Putamen (tissue), 1 donor: ENCODE data around the gene SULT1A4.
"Not testable (repeated sequence)": the region's sequence is repeated elsewhere in the genome, so short reads cannot be mapped to it uniquely, and the experiment has no call there.

Experiments used
- DNase-seq: peaks from one replicate; pipeline ENCODE4 v3.0.0-alpha.2; 2016; ENCODE audit warnings: low spot score

Gene SULT1A4

DNA sequence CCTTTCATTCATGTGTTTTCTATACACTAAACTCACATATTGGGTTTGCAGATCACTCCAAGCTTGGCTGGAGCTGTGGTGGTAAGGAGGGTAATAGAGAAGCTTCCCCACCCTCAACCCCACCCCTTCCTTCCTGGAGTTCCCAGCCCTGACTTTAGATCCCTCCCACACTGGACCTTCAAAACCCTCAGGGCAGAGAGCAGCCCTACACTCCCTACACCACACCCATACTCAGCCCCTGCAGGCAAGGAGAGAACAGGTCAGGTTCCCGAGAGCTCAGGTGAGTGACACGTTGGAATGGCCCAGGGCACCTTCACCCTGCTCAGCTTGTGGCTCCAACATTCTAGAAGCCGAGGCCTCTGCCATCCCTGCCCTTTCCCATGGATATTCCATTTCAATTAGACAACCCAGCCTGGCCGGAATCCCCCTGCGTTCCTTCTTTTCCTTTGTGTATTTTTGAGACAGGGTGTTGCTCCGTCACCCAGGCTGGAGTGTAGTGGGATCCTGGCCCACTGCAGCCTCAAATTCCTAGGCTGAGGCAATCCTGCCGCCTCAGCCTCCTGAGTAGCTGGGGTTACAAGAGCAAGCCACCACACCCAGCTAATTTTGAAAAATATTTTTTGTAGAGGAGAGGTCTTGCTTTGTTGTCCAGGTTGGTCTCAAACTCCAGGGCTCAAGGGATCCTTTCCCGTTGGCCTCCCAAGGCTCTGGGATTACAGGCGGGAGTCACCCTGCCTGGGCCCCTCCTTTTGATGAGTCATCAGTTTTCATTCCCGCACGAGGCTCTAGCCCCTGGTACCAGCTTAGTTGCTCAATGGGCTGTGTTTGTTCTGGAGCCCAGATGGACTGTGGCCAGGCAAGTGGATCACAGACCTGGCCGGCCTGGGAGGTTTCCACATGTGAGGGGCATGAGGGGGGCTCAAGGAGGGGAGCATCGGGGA, at the start of gene SULT1A4:
TSS of gene SULT1A4 (plus strand) at position 208 of the 941 bp plus-strand sequence. CDS start 1,473 bp downstream, outside the sequence.
- DNase-seq = not testable (repeated sequence)

DNA sequence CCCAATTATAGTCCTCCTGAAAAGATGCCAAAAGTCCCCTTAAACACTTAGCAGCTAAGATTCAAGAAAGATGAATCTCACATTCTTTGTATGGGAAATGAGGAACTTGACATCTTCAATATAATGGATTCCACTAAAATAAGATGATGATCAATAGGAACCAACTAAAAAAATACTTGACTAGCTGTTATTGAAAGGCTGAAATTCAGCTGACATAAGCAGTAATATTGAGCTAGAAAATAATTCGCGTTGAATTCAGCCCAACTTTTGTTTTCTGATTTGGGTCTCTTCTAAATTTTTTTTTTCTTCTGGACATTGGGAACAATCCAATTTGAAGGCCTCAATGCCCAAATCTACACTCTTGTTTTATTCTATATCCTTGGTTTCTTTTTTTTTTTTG, 36.1 kb upstream of the SULT1A4 start:
- DNase-seq = not testable (repeated sequence)

- not testable (repeated sequence) for DNase-seq
Observed at GRCh38 chr16:29425390-29425789, 34.3 kb upstream of the SULT1A4 start.

DNA sequence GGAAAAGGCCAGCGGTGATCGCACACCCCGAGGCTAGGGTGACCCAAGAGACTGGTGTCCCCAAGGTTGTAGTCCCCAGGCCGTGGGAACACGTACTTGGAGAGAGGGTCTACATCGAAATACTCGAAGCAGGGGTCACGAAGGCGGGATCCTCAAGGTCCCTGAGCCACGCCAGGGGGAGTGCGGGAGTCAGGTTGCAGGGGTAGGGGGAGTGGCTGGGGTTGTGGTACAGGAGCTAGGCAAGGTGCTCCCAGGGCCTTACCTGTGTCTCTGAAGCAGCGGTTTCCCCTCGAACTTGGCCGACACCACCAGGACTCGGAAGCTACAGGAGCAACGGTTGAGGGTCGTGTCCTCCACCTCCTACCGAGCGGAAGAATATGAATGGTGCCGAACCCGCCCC, 6.0 kb upstream of the SULT1A4 start:
- DNase-seq = not testable (repeated sequence)

GRCh38 chr16:29454269-29454668, 5.4 kb upstream of the SULT1A4 start, which contains the start of the genes BOLA2 and SLX1B:
Gene BOLA2 (minus strand): TSS chr16:29454351. CDS start chr16:29454253, 98 bp downstream.
Gene SLX1B (plus strand): TSS chr16:29454533.
- not testable (repeated sequence) for DNase-seq

- not testable (repeated sequence) for DNase-seq
Observed at GRCh38 chr16:29454828-29455227, 4.9 kb upstream of the SULT1A4 start.

DNA sequence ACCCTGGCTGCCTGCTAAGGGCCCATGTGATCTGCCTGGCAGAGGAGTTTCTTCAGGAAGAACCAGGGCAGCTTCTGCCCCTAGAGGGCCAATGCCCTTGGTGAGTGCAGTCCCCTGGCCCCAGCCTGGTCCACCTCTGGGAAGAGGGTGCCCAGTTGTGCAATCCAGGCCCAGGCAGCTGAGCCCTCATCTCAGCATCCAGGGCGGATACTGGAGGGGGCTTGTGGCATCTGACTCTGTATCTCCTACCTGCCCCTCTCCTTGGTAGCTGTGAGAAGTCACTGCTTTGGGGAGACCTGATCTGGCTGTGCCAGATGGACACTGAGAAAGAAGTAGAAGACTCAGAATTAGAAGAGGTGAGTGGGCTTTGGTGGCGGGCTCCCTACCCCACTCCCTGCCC, 2.1 kb upstream of the SULT1A4 start:
- DNase-seq = not testable (repeated sequence)

DNA sequence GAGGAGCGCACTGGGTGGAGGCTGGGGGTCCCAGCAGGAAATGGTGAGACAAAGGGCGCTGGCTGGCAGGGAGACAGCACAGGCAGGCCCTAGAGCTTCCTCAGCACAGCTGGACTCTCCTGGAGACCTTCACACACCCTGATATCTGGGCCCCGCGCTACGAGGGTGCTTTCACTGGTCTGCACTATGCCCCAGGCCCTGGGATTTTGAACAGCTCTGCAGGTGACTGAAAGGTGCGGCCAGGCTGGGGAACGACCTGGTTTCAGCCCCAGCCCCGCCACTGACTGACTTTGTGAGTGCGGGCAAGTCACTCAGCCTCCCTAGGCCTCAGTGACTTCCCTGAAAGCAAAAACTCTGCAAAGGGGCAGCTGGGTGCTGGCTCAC, 926 bp downstream of the SULT1A4 start:
- DNase-seq = not testable (repeated sequence)

DNA sequence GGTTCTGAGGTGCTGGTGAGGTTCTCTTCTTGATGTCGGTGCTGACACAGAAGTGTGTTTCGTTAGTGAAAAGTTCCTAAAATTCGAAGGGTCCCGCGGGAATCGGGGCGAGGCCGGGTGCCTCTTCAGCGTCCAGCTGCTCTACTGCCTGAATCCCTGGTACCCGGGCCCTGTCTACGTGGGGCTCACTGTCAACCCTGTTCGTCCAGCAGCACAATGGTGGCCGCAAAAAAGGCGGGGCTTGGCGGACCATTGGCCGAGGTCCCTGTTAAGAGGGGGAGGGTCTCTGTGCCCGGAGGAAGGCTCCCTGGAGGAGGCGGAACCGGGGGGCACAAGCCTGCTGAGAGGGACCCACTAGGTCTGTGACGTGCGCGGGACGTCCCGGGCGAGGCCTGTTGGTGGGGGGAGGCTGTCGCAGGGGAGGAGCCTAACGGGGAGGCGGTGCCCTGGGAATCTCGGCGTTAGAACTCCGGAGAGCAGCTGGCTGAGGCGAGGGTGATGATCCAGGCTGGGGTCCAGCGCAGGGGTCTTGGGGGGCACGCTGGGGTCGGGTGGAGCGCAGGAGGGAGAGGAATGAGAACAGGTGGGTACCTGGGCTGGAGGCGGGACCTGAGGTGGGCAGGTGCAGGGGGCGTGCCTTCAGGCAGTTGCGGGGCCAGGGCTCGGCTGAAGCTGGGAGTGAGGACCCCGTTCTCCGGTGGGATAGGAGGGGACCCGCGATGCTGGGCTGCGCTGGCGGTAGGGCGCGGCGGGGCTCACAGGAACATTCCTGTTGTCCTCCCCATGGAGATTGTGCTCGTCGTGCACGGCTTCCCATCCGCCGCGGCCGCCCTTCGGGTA, 6.5 kb downstream of the SULT1A4 start:
- not testable (repeated sequence) for DNase-seq

GRCh38 chr16:29466904-29467303, 7.2 kb downstream of the SULT1A4 start:
- DNase-seq = not testable (repeated sequence)

- not testable (repeated sequence) for DNase-seq
Observed at GRCh38 chr16:29467654-29468366, 8.1 kb downstream of the SULT1A4 start.

GRCh38 chr16:29469660-29470059, 9.9 kb downstream of the SULT1A4 start:
- not testable (repeated sequence) for DNase-seq

- not testable (repeated sequence) for DNase-seq
Observed at GRCh38 chr16:29472065-29472464, 12.4 kb downstream of the SULT1A4 start.

DNA sequence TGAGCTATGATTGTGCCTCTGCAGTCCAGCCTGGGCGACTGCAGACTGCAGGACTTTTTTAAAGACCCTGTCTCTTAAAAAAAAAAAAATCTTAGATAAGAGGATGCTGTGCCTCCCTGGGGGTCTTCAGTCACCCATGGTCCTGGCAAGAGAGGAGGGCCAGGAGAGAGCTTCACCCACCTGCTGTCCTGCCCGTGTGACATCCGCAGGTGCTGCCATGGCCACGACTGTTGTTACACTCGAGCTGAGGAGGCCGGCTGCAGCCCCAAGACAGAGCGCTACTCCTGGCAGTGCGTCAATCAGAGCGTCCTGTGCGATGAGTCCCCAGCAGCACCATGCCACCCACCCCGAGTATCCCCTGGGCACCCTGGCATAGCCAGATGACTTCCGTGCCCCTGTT, 22.6 kb downstream of the SULT1A4 start:
- not testable (repeated sequence) for DNase-seq

- not testable (repeated sequence) for DNase-seq
Observed at GRCh38 chr16:29506308-29506707, 46.6 kb downstream of the SULT1A4 start, which contains the start of gene NPIPB12. Gene NPIPB12 (minus strand): TSS chr16:29506408.
